ENCODE results near the gene HSPB7. TPM values are rescaled to one million over a fixed set of nuclear protein-coding genes. Genes with fewer than 3 reads are reported as not detected.

Gene HSPB7
- polyA plus RNA-seq, 3 donors = not detected

DNA sequence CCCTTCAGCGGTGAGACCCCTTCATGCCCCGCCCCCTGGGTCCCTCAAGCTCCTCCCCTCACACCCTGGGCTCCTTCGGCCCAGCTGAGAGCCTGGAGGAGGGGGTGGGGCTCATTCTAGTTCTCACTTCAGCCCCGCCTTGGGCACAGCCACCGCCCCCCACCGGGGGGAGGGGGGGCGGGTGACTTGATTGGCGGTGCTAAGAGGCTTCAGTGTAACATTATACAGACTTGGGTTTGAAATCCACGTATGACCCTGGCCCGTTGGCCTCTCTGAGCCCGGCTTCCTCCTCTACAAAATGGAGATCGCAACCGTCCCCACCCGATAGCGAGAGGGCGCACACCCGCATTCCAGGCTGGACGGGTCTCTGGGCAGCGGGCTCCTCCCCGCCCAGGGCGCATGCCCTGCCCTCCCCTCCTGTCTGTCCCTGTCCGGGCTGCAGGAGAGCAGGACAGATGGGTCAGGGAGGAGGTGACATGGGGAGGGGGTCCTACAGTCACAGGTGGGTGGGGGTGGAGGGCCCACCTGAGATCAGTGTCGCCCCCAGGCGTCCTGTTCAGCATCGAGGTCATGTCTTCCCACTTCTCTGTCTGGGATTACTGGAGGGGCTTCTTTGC, 30.8 kb upstream of the HSPB7 start:
- peaks cover 0 to 3% (median 0%) of the 10 kb centered on the region in 7 donors for H3K9me3 Mint-ChIP-seq

DNA sequence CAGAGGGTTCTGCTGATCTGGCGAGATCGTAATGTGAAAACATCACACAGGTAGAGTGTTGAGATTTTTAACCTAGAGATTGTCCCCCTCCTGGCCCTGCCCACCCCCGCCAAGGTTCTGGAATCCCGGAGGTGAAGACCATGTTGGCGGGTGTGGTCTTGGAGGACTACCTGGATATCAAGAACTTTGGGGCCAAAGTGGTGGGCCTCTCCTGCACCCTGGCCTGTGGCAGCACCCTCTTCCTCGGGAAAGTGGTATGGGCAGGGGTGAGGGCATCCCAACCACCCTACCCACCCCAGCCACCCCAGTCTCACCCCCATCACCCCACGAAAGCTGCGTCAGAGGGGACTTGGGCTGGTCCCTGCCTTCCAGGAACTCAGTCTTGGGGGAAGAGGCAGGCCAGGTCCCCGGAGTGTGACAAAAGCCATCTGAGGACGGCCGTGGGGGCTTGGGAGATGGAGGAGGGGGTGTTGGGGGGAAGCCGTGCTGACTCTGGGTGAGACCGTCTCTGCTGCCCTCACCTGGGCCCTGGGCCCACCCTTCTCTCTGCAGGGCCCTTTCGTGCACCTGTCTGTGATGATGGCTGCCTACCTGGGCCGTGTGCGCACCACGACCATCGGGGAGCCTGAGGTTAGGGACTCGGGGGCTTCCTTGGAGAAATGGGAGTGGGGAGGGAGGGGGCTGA, 30.1 kb upstream of the HSPB7 start:
- WGBS (ENCODE audit: insufficient coverage) = 83% methylated on average over 4 of the region's 19 CpGs
- H3K27me3 Mint-ChIP-seq (ENCODE audit: low read depth in 3 of 3) = peaks cover 5 to 28% (median 7%) of the 10 kb centered on the region in 3 donors
- DNase-seq = no peak

More for the DNA sequence above, 30.8 kb upstream of the HSPB7 start:
- H3K4me3 Mint-ChIP-seq = peak overlapping the region; percentile 16 to 42
- peaks cover 3 to 30% (median 5%) of the 10 kb centered on the region in 3 donors for H3K27me3 Mint-ChIP-seq (ENCODE audit: low read depth in 3 of 3)
- Histone ChIP-seq H4K20me1 (ENCODE audit: insufficient read depth, low read length) (no peaks in the 10 kb centered on the region), H3K27me3 (ENCODE audit: control insufficient read depth in 2 of 2, insufficient read depth in 2 of 2, low read length in 2 of 2) (peaks cover 0 to 2% of the 10 kb centered on the region in 2 donors), H3K4me3 (replicated peaks in 1 of 3; ENCODE audit: low read depth in 2 of 3, low read length in 3 of 3) (peak overlapping the region in 2 of 3 experiments; percentile 18 to 62), H3K4me2 (replicated peaks; ENCODE audit: extremely low read depth, low read length, poor library complexity, severe bottlenecking) (peak overlapping the region; percentile 69), H3K9me3 (replicated peaks in 1 of 2; ENCODE audit: control insufficient read depth in 1 of 2, insufficient read depth in 1 of 2, low read length in 2 of 2) (no peaks in the 10 kb centered on the region), H2AFZ (ENCODE audit: insufficient read depth, low read depth, low read length, poor library complexity, severe bottlenecking) (peak overlapping the region; percentile 79), H3K36me3 (replicated peaks in 1 of 2; ENCODE audit: control insufficient read depth in 1 of 2, insufficient read depth in 2 of 2, low read length in 2 of 2) (no peaks in the 10 kb centered on the region), H3K4me1 (ENCODE audit: control insufficient read depth in 1 of 2, insufficient read depth in 2 of 2, low read length in 2 of 2) (peaks cover 4 to 8% of the 10 kb centered on the region in 2 donors), H3K27ac (ENCODE audit: low read depth in 1 of 2, low read length in 2 of 2) (no peak overlapping the region), H3K9ac (ENCODE audit: insufficient read depth, low read length, poor library complexity, severe bottlenecking) (peak overlapping the region; percentile 25), H3K79me2 (ENCODE audit: insufficient read depth, low read length) (no peaks in the 10 kb centered on the region)
- 2% methylated on average over 12 of the region's 25 CpGs for WGBS (ENCODE audit: insufficient coverage)
- DNase-seq = no peak
- TF ChIP-seq CTCF (IDR thresholded peaks at IDR 0.05) = no peak
- H3K36me3 Mint-ChIP-seq = no peaks in the 10 kb centered on the region
- peaks cover 4% of the 10 kb centered on the region for H3K4me1 Mint-ChIP-seq
- H3K27ac Mint-ChIP-seq = no peak overlapping the region
- intact Hi-C loops (cut with micrococcal nuclease) = no loop called here

More for the DNA sequence above, 30.1 kb upstream of the HSPB7 start:
- no peaks in the 10 kb centered on the region for H3K36me3 Mint-ChIP-seq
- peaks cover 0 to 3% (median 0%) of the 10 kb centered on the region in 7 donors for H3K9me3 Mint-ChIP-seq
- TF ChIP-seq CTCF (IDR thresholded peaks at IDR 0.05) = no peak
- Histone ChIP-seq H3K4me2 (replicated peaks; ENCODE audit: extremely low read depth, low read length, poor library complexity, severe bottlenecking) (peak overlapping the region; percentile 69), H3K79me2 (ENCODE audit: insufficient read depth, low read length) (no peaks in the 10 kb centered on the region), H3K27me3 (ENCODE audit: control insufficient read depth in 2 of 2, insufficient read depth in 2 of 2, low read length in 2 of 2) (peaks cover 0 to 2% of the 10 kb centered on the region in 2 donors), H4K20me1 (ENCODE audit: insufficient read depth, low read length) (no peaks in the 10 kb centered on the region), H3K9ac (ENCODE audit: insufficient read depth, low read length, poor library complexity, severe bottlenecking) (no peak overlapping the region), H3K27ac (ENCODE audit: low read depth in 1 of 2, low read length in 2 of 2) (no peak overlapping the region), H3K9me3 (replicated peaks in 1 of 2; ENCODE audit: control insufficient read depth in 1 of 2, insufficient read depth in 1 of 2, low read length in 2 of 2) (no peaks in the 10 kb centered on the region), H2AFZ (ENCODE audit: insufficient read depth, low read depth, low read length, poor library complexity, severe bottlenecking) (no peak overlapping the region), H3K4me1 (ENCODE audit: control insufficient read depth in 1 of 2, insufficient read depth in 2 of 2, low read length in 2 of 2) (peaks cover 4 to 8% of the 10 kb centered on the region in 2 donors), H3K36me3 (replicated peaks in 1 of 2; ENCODE audit: control insufficient read depth in 1 of 2, insufficient read depth in 2 of 2, low read length in 2 of 2) (no peaks in the 10 kb centered on the region), H3K4me3 (replicated peaks in 1 of 3; ENCODE audit: low read depth in 2 of 3, low read length in 3 of 3) (no peak overlapping the region)
- H3K27ac Mint-ChIP-seq = no peak overlapping the region
- H3K4me3 Mint-ChIP-seq = no peak overlapping the region
- peaks cover 4% of the 10 kb centered on the region for H3K4me1 Mint-ChIP-seq
- intact Hi-C loops (cut with micrococcal nuclease) = no loop called here
